Breast epithelium (tissue), 3 donors: ENCODE data around the gene RUBCNL.

Experiments
- POLR2A ChIP-seq: fragments of 450-650 bp; IDR thresholded peaks from one replicate; pipeline ENCODE4 v1.6.1; 2016; ENCODE audit warnings: antibody characterized with exemption, mild to moderate bottlenecking, moderate library complexity
- POLR2AphosphoS5 ChIP-seq, 3 donors: sonication (generic); formaldehyde crosslinking; IDR thresholded peaks; one replicate each; pipeline ENCODE4 v1.6.1; 2017; ENCODE audit warnings: antibody characterized with exemption in 3 of 3
- TF ChIP-seq, protein P1 (sequence below), 3 donors: fragments of 450-650 bp; IDR thresholded peaks; one replicate each; pipeline ENCODE4 v1.5.1; 2016 to 2017; ENCODE audit warnings: antibody characterized with exemption in 3 of 3, mild to moderate bottlenecking in 3 of 3, moderate library complexity in 3 of 3

DNA sequence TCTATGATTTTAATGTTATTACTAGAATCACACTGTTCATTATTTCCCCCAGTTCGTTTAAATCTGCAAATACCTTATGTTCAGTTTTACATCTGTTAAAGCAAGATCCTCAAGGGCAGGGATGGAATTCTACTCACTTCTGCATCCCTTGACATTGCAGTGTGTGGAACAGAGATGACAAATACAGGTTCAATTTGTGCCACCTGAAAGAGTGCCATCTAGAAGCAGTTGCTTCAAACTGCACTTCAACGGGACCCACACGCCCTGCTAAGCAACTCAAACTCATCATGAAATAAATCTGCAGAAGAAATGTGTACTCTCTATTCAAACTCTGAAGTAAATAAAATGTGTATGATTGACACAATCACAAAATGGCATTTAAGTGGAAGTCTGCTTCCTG is 44.5 kb downstream of the RUBCNL start:
- TF ChIP-seq POLR2AphosphoS5 (IDR thresholded peaks at IDR 0.05) (no peak), POLR2A (no peak)
- TF ChIP-seq, protein P1, sequence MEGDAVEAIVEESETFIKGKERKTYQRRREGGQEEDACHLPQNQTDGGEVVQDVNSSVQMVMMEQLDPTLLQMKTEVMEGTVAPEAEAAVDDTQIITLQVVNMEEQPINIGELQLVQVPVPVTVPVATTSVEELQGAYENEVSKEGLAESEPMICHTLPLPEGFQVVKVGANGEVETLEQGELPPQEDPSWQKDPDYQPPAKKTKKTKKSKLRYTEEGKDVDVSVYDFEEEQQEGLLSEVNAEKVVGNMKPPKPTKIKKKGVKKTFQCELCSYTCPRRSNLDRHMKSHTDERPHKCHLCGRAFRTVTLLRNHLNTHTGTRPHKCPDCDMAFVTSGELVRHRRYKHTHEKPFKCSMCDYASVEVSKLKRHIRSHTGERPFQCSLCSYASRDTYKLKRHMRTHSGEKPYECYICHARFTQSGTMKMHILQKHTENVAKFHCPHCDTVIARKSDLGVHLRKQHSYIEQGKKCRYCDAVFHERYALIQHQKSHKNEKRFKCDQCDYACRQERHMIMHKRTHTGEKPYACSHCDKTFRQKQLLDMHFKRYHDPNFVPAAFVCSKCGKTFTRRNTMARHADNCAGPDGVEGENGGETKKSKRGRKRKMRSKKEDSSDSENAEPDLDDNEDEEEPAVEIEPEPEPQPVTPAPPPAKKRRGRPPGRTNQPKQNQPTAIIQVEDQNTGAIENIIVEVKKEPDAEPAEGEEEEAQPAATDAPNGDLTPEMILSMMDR (IDR thresholded peaks at IDR 0.05) = no peak
